ENCODE measurements around the gene NCAPD2.

- no peak for TF ChIP-seq POLR2A (IDR thresholded peaks at IDR 0.05)
- peak; percentile 25 to 56 (median 55) for TF ChIP-seq CTCF (IDR thresholded peaks at IDR 0.05)
Observed at GRCh38 chr12:6554168-6555017, 60.5 kb downstream of the NCAPD2 start.
